8988T (cell line): ENCODE results near the gene THRB.
"Not testable (repeated sequence)": the region's sequence is repeated elsewhere in the genome, so short reads cannot be mapped to it uniquely, and the experiment has no call there.

ENCODE experiments used
- DNase-seq: peaks from one replicate; pipeline ENCODE4 v3.0.0; 2011

The THRB gene

GRCh38 chr3:24446032-24446431, 48.6 kb downstream of the THRB start:
- DNase-seq, result no peak

- DNase-seq, result no peak
Observed at GRCh38 chr3:24443476-24443875, 51.2 kb downstream of the THRB start.

GRCh38 chr3:24440760-24441464, 53.7 kb downstream of the THRB start:
- no peak for DNase-seq

GRCh38 chr3:24439021-24439420, 55.6 kb downstream of the THRB start:
- DNase-seq, result no peak

GRCh38 chr3:24437326-24437725, 57.3 kb downstream of the THRB start:
- DNase-seq, result no peak

- no peak for DNase-seq
Observed at GRCh38 chr3:24435584-24435983, 59.1 kb downstream of the THRB start.

GRCh38 chr3:24434651-24435050, 60.0 kb downstream of the THRB start:
- DNase-seq, result no peak

GRCh38 chr3:24433838-24434591, 60.6 kb downstream of the THRB start:
- DNase-seq, result no peak

GRCh38 chr3:24432989-24433388, 61.7 kb downstream of the THRB start:
- DNase-seq, result no peak

- DNase-seq, result no peak
Observed at GRCh38 chr3:24428481-24428880, 66.2 kb downstream of the THRB start.

- DNase-seq, result no peak
Observed at GRCh38 chr3:24426896-24427295, 67.8 kb downstream of the THRB start.

GRCh38 chr3:24420829-24421228, 73.8 kb downstream of the THRB start:
- DNase-seq, result not testable (repeated sequence)

GRCh38 chr3:24420224-24420623, 74.4 kb downstream of the THRB start:
- no peak for DNase-seq

GRCh38 chr3:24419067-24419791, 75.4 kb downstream of the THRB start:
- DNase-seq, result no peak

GRCh38 chr3:24417730-24418129, 76.9 kb downstream of the THRB start:
- DNase-seq, result no peak

- DNase-seq, result no peak
Observed at GRCh38 chr3:24416224-24416623, 78.4 kb downstream of the THRB start.

GRCh38 chr3:24415824-24416223, 78.8 kb downstream of the THRB start:
- no peak for DNase-seq

- DNase-seq, result not testable (repeated sequence)
Observed at GRCh38 chr3:24413662-24414061, 81.0 kb downstream of the THRB start.

- no peak for DNase-seq
Observed at GRCh38 chr3:24410860-24411259, 83.8 kb downstream of the THRB start.

- no peak for DNase-seq
Observed at GRCh38 chr3:24407980-24408680, 86.5 kb downstream of the THRB start.

- DNase-seq, result no peak
Observed at GRCh38 chr3:24406900-24407299, 87.8 kb downstream of the THRB start.

GRCh38 chr3:24405057-24405456, 89.6 kb downstream of the THRB start:
- no peak for DNase-seq

GRCh38 chr3:24401811-24402185, 92.9 kb downstream of the THRB start:
- no peak for DNase-seq
